Skeletal muscle satellite cell (primary cell): ENCODE data around the gene RASSF5.

ENCODE experiments used
- H3K27me3 ChIP-seq: 2 replicates; pipeline ENCODE4 v1.7.0; 2013; ENCODE audit warnings: low read length; ENCODE audit not compliant: control insufficient read depth, insufficient read depth
- H3K36me3 ChIP-seq: 2 replicates; pipeline ENCODE4 v1.7.0; 2013; ENCODE audit warnings: mild to moderate bottlenecking, control low read depth, low read length; ENCODE audit not compliant: insufficient read depth
- H3K4me1 ChIP-seq: 2 replicates; pipeline ENCODE4 v1.7.0; 2013; ENCODE audit warnings: low read length; ENCODE audit not compliant: control insufficient read depth, insufficient read depth
- H3K4me2 ChIP-seq: 2 replicates; pipeline ENCODE4 v1.7.0; 2013; ENCODE audit warnings: mild to moderate bottlenecking, low read length
- H3K4me3 ChIP-seq: 2 replicates; pipeline ENCODE4 v1.7.0; 2013; ENCODE audit warnings: low read length
- H3K9ac ChIP-seq: 2 replicates; pipeline ENCODE4 v1.7.0; 2013; ENCODE audit warnings: mild to moderate bottlenecking, low read depth, low read length, moderate library complexity
- H3K9me3 ChIP-seq: replicated peaks from 2 replicates; pipeline ENCODE4 v1.7.0; 2013; ENCODE audit warnings: mild to moderate bottlenecking, control low read depth, low read length

RASSF5 gene

DNA sequence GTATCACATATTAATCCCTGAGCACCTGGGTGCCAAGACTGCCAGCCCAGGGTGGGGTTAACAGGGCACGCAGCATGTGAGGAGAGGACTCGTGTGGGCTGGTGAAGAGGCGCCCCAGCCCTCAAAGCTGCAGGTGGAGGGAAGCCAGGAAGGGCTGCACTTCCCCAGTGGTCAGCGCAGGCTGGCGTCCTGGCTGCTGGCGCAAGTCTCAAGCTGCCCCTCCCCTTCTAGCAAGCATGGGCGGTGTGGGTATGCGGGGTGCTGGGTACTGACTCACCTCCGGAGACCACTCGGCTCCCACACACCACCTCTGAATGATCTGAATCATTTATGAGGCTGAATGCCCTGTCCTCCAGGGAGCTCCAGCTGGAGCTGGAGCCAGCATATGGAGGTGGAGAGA is 60.9 kb downstream of the RASSF5 start:
- no peak overlapping the region for H3K9ac ChIP-seq
- no peak overlapping the region for H3K4me3 ChIP-seq
- H3K4me2 ChIP-seq = no peak overlapping the region
- no peaks in the 10 kb centered on the region for H3K9me3 ChIP-seq
- no peaks in the 10 kb centered on the region for H3K36me3 ChIP-seq
- H3K4me1 ChIP-seq = peaks cover 5% of the 10 kb centered on the region
- H3K27me3 ChIP-seq = peaks cover 27% of the 10 kb centered on the region

DNA sequence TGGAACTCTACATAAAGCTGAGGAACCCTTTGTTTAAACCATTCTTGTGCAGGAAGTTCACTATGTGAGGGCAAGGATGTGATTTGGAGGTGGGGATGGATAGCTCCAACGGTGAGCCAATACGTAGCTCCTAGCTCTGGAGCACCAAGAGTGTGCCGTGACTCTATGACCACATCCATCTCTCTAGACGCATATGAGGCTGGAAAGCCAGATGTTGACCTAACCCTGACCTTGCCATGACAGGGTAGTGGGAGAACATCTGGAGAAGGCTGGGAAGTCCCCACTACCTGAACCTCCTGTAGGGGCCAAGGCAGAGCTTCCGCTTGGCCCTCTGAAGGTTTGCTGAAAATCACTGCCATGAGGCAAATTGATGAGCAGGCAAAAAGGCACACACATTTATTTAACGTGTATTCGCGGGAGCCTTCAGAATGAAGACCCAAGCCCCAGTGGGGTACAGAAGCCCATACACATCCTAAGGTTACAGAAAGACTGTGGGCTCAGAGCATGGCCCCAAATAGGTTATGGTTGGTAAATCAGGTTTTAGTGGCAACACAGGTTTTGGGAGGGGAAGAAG is 61.5 kb downstream of the RASSF5 start:
- Histone ChIP-seq H3K9ac (no peak overlapping the region), H3K36me3 (no peaks in the 10 kb centered on the region), H3K4me1 (peaks cover 5% of the 10 kb centered on the region), H3K9me3 (no peaks in the 10 kb centered on the region), H3K27me3 (peaks cover 27% of the 10 kb centered on the region), H3K4me2 (no peak overlapping the region), H3K4me3 (no peak overlapping the region)

DNA sequence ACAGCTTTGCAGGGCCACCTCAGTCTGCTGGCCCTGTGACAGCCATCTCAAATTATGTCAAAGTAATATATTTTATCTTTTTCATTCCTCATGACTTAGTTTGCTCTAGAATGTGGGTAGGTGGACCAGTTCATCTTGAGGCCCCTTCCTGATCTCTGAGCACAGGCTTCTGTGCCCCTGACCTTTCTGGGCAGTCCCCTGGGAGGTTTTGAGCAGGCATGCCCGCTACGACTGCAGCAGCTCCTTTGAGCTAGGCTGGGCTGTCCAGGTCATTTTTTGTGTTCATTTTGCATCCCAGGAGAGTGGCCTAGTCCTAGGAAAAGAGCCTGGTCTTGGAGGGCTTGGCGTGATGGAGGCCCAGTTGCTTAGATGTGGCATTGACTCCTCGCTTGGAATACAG is 62.2 kb downstream of the RASSF5 start:
- no peaks in the 10 kb centered on the region for H3K36me3 ChIP-seq
- H3K4me2 ChIP-seq = no peak overlapping the region
- H3K9ac ChIP-seq = no peak overlapping the region
- peaks cover 5% of the 10 kb centered on the region for H3K4me1 ChIP-seq
- peaks cover 23% of the 10 kb centered on the region for H3K27me3 ChIP-seq
- no peak overlapping the region for H3K4me3 ChIP-seq
- H3K9me3 ChIP-seq = no peaks in the 10 kb centered on the region

DNA sequence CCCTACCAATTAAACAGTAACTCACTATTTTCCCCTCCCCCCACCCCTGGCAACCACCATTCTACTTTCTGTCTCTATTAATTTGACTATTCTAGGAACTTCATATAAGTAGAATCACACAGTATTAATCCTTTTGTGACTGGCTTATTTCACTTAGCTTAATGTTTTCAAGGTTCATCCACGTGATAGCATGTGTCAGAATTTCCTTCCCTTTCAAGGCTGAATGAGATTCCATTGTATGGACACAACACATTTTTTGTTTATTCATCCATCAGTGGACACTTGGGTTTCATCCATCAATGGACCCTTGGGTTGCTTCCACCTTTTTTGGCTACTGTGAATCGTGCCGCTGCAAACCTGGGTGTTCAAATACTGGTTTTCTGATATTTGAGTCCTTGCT is 63.2 kb downstream of the RASSF5 start:
- H3K4me1 ChIP-seq = peaks cover 11% of the 10 kb centered on the region
- H3K4me3 ChIP-seq = no peak overlapping the region
- H3K27me3 ChIP-seq = peaks cover 16% of the 10 kb centered on the region
- no peaks in the 10 kb centered on the region for H3K9me3 ChIP-seq
- no peak overlapping the region for H3K9ac ChIP-seq
- no peak overlapping the region for H3K4me2 ChIP-seq
- no peaks in the 10 kb centered on the region for H3K36me3 ChIP-seq

DNA sequence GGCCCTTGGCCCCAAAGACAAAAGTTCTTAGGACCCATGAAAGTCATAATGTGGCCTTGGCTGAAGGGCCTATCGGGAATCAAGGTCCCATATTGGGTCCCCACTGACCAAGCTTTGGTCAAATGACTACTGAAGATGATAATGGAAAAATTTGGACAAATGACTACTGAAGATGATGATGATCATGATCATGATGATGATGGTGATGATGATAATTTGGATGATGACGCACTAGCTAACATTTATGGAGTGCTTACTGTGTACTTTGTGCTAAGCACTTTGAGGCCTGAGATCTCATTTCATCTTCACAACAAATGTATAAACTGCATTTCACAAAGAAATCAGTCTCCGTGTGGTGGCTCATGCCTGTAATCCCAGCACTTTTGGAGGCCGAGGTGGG is 65.5 kb downstream of the RASSF5 start:
- H3K4me2 ChIP-seq = no peak overlapping the region
- H3K27me3 ChIP-seq = peaks cover 5% of the 10 kb centered on the region
- no peak overlapping the region for H3K9ac ChIP-seq
- H3K4me3 ChIP-seq = no peak overlapping the region
- H3K36me3 ChIP-seq = no peaks in the 10 kb centered on the region
- H3K9me3 ChIP-seq = no peaks in the 10 kb centered on the region
- H3K4me1 ChIP-seq = peaks cover 11% of the 10 kb centered on the region

DNA sequence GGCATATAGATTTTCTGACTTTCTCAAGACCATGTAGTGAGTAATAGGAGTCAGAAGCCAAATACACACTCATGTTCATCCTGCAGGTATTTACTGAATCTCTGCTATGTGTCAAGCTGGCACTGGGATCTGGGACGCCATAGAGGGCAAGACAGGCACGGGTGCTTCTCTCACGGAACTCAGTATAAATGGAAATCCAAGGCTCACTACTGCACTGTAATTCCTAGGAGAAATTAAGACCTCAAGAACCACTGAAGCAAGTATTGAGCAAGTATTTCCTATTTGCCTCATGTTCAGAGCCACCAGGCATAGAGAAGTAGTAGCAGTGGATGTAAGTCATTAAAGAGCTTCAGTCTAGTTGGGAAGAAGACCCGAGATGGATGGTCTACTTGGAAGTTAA is 66.0 kb downstream of the RASSF5 start:
- Histone ChIP-seq H3K9ac (no peak overlapping the region), H3K9me3 (no peaks in the 10 kb centered on the region), H3K27me3 (peaks cover 5% of the 10 kb centered on the region), H3K4me1 (peaks cover 11% of the 10 kb centered on the region), H3K36me3 (no peaks in the 10 kb centered on the region), H3K4me3 (no peak overlapping the region), H3K4me2 (no peak overlapping the region)

DNA sequence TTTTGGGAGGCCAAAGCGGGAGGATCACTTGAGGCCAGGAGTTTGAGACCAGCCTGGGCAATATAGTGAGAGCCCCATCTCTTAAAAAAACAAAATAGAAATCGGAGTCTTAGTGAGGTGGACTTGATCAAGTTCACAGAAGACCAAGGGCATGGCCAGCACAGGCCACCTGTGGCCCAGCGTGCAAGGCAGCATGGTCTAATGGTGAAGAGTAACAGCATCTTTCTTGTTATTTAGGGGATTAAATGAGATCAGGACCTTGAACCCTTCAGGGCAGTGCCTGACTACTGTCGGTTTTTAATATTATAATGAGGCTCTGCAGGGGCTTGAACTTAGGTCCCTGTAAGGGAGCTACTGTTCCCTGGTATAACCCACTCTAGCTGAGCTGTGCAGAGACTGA is 66.4 kb downstream of the RASSF5 start:
- Histone ChIP-seq H3K9me3 (no peaks in the 10 kb centered on the region), H3K9ac (no peak overlapping the region), H3K27me3 (peaks cover 5% of the 10 kb centered on the region), H3K4me1 (peaks cover 7% of the 10 kb centered on the region), H3K4me3 (no peak overlapping the region), H3K36me3 (no peaks in the 10 kb centered on the region), H3K4me2 (no peak overlapping the region)

DNA sequence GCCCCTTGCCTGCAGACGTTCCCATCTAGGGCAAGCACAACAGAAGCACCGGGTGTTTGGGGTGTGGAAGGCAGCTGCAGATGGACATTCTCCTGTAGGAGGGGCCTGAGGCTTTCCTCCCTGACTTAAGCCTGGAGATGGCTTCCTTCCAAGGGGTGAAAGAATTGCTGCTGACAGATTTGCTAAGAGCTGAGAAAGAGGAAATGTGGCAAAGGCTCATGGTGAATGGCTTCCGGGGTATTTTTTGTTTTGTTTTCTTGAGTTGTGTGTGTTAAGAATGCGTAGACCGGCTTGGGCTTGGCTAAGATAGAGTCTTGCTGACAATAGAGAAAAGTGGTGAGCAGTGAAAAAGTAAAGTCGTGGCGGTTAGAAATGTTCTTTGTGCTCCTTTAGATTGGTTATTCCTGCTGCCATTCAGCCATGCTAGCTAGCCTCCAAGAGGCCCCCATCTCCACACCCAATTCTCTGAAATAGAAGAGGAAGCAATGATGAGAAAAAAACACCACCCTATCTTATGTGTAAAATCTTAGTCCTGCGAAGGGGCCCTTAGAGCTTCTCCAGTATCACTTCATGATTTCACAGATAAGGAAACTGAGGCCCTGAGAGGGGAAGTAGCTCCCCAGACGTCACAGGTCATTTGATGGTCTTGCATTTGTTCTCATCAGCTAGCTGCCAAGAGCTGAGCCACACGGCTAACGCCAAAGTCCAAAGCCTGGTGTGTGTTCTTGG is 68.0 kb downstream of the RASSF5 start:
- no peaks in the 10 kb centered on the region for H3K36me3 ChIP-seq
- H3K9me3 ChIP-seq = no peaks in the 10 kb centered on the region
- peaks cover 15% of the 10 kb centered on the region for H3K4me1 ChIP-seq
- no peak overlapping the region for H3K9ac ChIP-seq
- H3K27me3 ChIP-seq = peaks cover 5% of the 10 kb centered on the region
- H3K4me2 ChIP-seq = no peak overlapping the region
- no peak overlapping the region for H3K4me3 ChIP-seq

DNA sequence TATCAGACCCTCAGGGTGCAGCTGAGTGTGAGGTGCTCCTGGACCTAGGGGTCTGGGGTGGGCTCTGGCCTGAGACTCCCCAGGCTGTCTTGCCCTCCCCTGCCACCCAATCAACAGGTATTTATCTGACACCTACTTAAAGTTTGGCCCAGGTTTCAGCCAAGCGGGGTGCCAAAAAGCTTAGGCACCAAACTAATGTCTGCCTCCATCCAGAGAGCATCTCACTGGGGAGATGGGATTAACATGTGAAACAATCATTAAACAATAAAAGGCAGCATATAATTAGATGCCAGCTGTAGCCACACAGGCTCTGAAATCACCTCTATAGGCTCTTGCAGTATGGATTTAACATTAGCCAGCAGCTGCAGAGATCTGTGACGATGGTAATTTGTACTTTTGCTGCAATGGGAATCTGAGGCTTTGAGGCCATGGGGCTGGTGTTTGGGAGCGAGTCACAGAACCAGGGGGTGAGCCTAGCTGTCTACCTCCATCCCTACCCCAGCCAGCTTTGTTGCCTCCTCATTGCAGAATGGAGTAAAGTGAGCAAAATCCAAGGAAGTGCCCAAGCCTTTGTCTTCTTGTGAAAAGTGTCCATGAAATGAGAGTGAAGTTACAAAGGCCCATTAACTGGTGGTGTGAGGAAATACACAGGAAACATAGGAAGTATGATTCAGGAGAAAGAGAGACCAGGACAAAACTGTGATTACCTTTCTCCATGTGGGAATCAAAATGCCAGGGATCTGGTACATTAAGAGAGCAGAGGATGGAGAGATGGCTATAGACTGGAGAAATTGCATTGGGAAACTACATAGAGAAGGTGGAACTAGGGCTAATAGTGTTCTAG is 68.8 kb downstream of the RASSF5 start:
- Histone ChIP-seq H3K36me3 (no peaks in the 10 kb centered on the region), H3K4me2 (no peak overlapping the region), H3K9me3 (no peaks in the 10 kb centered on the region), H3K4me1 (peaks cover 17% of the 10 kb centered on the region), H3K4me3 (no peak overlapping the region), H3K9ac (no peak overlapping the region), H3K27me3 (no peaks in the 10 kb centered on the region)

DNA sequence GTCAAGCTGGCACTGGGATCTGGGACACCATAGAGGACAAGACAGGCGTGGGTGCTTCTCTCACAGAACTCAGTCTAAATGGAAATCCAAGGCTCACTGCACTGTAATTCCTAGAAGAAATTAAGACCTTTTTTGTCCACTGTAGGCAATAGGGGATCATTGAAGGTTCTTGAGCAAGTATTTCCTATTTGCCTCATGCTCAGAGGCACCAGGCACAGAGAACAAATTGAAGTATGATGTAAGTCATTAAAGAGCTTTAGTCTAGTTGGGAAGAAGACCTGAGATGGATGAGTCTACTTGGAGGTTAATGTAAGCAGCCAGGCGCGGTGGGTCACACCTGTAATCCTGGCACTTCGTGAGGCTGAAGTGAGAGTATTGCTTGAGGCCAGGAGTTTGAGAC is 70.3 kb downstream of the RASSF5 start:
- Histone ChIP-seq H3K4me2 (no peak overlapping the region), H3K36me3 (no peaks in the 10 kb centered on the region), H3K9ac (no peak overlapping the region), H3K4me1 (peaks cover 17% of the 10 kb centered on the region), H3K27me3 (peaks cover 1% of the 10 kb centered on the region), H3K9me3 (no peaks in the 10 kb centered on the region), H3K4me3 (no peak overlapping the region)

DNA sequence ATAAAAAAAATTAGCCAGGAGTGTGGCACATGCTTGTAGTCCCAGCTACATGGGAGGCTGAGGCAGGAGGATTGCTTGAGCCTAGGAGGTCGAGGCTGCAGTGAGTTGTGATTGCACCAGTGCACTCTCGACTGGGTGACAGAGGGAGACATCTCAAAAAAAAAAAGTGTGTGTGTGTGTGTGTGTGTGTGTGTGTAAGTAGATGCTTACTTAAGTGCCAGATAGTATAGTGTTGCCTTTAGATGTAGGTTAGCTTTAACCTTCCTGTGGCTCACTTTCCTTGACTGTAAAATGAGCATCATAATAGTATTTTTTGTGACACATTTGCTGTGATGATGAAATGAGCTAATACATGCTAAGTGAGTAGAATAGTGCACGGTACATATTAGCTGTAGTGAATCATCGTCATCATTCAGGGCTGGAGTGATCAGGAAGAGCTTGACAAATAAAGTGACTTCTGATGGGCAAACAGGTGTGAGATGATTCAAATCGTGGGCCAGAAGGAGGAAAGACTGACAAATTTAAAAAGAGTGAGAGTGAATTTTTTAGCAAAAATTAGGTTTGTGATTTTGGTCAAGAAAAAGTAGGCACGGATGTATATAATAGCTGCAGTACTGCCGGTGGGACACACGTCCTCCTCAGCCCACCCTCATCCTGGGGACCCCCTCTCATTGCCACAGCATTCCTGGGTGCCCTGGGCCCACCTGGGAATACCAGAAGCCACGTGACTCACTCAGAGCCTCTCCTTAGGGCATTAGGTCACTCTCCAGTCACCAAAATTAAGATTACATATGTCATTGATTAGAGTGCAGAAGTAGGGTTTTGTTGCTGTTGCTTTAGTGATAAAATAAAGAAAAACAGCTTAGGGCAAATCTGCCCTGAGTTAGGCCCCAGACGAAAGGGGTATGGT is 71.0 kb downstream of the RASSF5 start:
- H3K4me1 ChIP-seq = peaks cover 17% of the 10 kb centered on the region
- no peaks in the 10 kb centered on the region for H3K9me3 ChIP-seq
- no peak overlapping the region for H3K9ac ChIP-seq
- peaks cover 5% of the 10 kb centered on the region for H3K27me3 ChIP-seq
- H3K36me3 ChIP-seq = no peaks in the 10 kb centered on the region
- no peak overlapping the region for H3K4me2 ChIP-seq
- H3K4me3 ChIP-seq = no peak overlapping the region
